Sigmoid colon (tissue), 4 donors: ENCODE results near the gene STX17.

Experiments used
- POLR2A ChIP-seq, 2 donors: fragments of 450-650 bp; IDR thresholded peaks; one replicate each; pipeline ENCODE4 v1.6.1; 2016; ENCODE audit warnings: antibody characterized with exemption in 2 of 2, mild to moderate bottlenecking in 2 of 2, moderate library complexity in 2 of 2
- POLR2AphosphoS5 ChIP-seq, 4 donors: sonication (generic); formaldehyde crosslinking; IDR thresholded peaks; one replicate each; pipeline ENCODE4 v1.6.1; 2017; ENCODE audit warnings: antibody characterized with exemption in 4 of 4
- TF ChIP-seq, protein P1 (sequence below), 4 experiments: fragments of 450-650 bp in 3 of 4; fragments of 200-600 bp in 1 of 4; IDR thresholded peaks; one replicate each; pipeline ENCODE4 v1.5.1; 2016 to 2019; ENCODE audit warnings: antibody characterized with exemption in 4 of 4, mild to moderate bottlenecking in 3 of 4, moderate library complexity in 2 of 4

DNA sequence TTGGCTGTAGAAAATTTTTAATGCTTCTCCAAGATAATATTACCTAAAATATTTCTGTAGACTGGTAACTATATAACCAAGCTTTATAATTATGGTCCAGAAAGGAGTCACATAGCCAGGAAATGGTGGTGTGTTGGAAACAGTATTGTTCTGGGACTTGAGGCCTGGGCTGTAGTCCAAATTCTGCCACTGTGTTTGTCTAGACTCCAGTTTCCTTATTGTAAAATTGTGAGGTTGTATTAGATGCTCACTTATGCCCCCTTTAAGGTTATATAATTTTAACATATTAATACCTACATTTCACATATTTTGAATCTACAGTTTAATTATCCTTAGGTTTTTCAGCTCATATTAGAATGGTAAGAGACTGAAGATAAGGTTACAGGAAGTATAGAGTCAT, 42.4 kb downstream of the STX17 start:
- TF ChIP-seq, protein P1, sequence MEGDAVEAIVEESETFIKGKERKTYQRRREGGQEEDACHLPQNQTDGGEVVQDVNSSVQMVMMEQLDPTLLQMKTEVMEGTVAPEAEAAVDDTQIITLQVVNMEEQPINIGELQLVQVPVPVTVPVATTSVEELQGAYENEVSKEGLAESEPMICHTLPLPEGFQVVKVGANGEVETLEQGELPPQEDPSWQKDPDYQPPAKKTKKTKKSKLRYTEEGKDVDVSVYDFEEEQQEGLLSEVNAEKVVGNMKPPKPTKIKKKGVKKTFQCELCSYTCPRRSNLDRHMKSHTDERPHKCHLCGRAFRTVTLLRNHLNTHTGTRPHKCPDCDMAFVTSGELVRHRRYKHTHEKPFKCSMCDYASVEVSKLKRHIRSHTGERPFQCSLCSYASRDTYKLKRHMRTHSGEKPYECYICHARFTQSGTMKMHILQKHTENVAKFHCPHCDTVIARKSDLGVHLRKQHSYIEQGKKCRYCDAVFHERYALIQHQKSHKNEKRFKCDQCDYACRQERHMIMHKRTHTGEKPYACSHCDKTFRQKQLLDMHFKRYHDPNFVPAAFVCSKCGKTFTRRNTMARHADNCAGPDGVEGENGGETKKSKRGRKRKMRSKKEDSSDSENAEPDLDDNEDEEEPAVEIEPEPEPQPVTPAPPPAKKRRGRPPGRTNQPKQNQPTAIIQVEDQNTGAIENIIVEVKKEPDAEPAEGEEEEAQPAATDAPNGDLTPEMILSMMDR (IDR thresholded peaks at IDR 0.05), result no peak
- TF ChIP-seq POLR2AphosphoS5 (IDR thresholded peaks at IDR 0.05), result no peak
- no peak for TF ChIP-seq POLR2A (IDR thresholded peaks at IDR 0.05)
